Activated naive CD8-positive, alpha-beta T cell treated with anti-CD3 and anti-CD28 coated beads, Interleukin-2, amount 50 U/mL, for 16 hours (primary cell): ENCODE data around the gene PNLDC1.
"Not testable (repeated sequence)": the region's sequence is repeated elsewhere in the genome, so short reads cannot be mapped to it uniquely, and the experiment has no call there.

Experiments used
- DNase-seq: peaks from one replicate; pipeline ENCODE4 v3.0.0-alpha.2; 2020; ENCODE audit warnings: low read depth, low spot score

PNLDC1 gene

DNA sequence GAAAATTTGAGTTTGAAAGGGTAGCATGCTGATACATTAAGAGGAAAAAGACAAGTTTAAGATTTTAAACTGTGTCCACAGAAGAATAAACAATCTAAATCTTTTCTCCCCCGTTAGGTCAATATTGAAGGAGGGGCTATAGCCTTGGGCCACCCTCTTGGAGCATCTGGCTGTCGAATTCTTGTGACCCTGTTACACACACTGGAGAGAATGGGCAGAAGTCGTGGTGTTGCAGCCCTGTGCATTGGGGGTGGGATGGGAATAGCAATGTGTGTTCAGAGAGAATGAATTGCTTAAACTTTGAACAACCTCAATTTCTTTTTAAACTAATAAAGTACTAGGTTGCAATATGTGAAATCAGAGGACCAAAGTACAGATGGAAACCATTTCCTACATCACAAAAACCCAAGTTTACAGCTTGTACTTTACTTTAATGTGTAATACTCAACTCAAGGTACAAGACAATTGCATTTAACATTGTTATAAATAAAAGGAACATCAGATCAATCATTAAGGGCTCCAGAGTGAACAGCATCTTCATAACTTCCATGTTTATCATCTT, 21.5 kb upstream of the PNLDC1 start:
- no peak for DNase-seq

DNA sequence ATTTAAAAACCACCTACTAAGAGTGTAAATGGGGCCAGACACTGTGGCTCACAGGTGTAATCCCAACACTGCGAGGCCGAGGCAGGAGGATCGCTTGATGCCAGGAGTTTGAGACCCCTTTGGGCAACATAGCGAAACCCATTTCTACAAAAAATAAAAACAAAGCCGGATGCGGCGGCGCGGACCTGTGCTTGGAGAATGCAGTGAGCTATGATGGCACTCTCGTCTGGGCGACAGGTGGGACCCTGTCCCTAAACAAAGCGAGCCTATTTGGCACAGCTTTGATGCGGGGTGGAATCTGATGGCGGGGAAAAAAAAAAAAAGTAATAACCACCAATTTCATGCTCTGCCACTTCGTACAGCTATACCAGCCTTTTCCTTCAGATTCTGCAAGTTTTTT, 11.8 kb upstream of the PNLDC1 start:
- no peak for DNase-seq

DNA sequence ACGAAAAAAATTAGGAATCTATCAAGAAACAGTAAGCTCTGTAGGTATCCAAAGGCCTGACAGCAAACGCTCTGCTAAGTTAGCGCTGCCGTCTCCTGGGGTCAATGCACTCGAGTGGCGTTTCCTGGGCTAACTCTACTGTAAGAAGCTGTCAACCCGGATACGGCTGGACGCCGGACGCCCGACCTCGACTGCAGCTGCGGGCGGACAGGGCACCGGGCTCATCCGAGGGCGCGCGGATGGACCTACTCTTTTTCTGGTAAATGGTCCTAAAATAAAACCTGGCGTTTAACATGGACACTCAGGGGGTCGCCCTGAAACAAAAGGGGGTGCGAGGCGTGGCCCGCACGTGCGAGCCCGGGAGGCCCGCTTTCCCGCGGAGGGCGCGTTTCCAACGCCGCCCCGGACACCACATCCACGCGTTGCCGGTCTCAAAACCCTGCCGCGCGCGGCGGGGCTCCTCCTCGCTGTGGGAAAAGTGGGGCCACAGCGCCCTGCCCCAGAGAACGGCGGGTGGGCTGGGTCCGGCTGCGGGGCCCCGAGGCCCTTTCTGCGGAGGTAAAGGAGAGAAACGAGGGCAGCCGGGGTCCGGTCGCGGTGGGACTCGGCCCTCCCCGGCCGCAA, 11.2 kb upstream of the PNLDC1 start:
- no peak for DNase-seq

DNA sequence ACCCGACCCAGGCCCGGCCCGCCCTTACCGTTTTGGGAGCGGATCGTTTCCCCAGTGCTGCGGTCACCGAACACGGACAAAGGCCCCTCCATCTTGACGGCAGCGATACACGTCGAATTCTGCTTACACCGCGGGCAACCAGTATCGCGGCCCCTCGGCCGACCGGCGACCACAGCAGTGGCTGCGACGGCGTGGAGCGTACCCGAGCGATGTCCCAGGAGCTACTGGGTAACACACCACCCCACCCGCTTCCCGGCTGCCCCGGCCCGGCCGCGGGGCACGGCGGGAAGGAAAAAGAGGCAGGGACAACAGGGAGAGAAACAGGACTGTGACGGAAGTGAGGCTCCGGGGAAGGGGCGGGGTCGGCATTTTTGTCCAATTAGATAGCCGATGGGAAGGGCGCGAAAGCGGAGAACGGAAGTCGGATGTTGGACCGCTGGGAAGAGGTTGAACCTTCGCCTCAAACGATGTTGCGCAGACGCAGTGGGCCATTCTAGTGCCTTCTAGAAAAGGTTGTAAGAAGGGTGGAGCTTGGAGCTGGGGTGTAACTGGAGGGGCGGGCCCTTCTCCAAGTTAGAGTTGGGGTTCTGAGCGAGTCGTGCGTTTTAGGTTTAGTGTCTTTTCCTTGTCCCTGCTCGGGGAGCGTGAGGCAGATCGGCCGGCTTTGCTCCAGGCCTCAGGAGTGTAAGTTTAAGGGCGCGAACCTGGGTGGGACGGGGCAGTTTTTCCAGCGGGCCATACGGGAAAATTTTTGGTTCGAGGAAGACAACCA, 10.5 kb upstream of the PNLDC1 start, which contains the start of gene TCP1:
TSS of gene TCP1 (minus strand) at position 226 of the 772 bp plus-strand sequence. CDS start at position 92, 134 bp downstream.
- peak; percentile 98 for DNase-seq

DNA sequence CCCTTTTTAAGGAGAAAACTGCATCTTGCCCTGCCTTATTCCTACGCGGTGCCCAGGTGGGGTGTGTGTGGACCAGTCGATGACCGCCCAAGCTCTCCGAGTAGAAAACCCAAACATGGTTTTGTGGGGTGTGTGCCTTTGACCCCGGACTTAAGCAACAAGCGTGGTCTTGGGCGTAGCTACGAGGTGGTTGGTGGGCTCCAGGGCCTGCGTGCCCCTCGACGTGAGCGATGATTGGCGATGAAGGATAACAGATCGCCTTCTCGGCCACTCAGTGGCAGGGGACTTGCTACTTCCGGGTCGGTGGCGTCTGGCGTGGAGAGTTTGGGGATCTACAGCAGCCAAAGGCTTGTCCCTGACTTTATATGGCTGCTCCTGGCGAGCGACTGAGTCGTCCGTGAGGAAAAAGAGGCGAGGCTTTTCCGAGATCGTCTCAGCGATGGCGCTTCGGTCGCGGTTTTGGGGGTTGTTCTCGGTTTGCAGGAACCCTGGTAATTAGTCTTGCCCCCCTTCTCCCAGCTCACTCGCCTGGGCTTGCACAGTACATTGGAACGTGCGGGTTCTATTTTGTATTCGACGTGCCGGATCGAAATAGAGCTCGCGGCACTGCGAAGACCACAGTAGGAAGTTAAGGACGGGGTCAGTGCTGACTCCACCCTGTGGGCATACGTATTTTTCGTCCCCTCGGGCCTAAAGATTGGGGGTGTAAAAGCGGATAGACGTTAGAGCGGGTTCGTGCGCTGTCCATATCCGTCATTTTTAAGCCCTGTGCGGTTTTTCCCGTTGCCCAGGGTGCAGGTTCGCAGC, 9.7 kb upstream of the PNLDC1 start, which contains the start of gene MRPL18:
TSS of gene MRPL18 (plus strand) at position 319 of the 807 bp plus-strand sequence. CDS start at position 440, 121 bp downstream.
- peak; percentile 74 for DNase-seq

GRCh38 chr6:159790956-159791598, 9.0 kb upstream of the PNLDC1 start:
- no peak for DNase-seq

DNA sequence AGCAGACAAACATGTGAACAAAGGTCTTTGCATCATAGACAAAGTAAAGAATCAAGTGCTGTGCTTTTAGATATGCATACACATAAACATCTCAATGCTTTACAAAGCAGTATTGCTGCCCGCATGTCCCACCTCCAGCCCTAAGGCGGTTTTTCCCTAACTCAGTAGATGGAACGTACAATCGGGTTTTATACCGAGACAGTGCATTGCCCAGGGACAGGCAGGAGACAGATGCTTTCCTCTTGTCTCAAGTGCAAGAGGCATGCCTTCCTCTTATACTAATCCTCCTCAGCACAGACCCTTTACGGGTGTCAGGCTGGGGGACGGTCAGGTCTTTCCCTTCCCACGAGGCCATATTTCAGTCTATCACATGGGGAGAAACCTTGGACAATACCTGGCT, 5.1 kb upstream of the PNLDC1 start:
- DNase-seq, result not testable (repeated sequence)

- no peak for DNase-seq
These were observed 2.5 kb upstream of the PNLDC1 start for GRCh38 chr6:159797554-159797953.

GRCh38 chr6:159801935-159802334, 1.9 kb downstream of the PNLDC1 start:
- DNase-seq, result no peak

GRCh38 chr6:159804504-159804903, 4.4 kb downstream of the PNLDC1 start:
- DNase-seq, result no peak

GRCh38 chr6:159805440-159806020, 5.5 kb downstream of the PNLDC1 start:
- no peak for DNase-seq

GRCh38 chr6:159806021-159806458, 6.0 kb downstream of the PNLDC1 start:
- DNase-seq, result no peak

DNA sequence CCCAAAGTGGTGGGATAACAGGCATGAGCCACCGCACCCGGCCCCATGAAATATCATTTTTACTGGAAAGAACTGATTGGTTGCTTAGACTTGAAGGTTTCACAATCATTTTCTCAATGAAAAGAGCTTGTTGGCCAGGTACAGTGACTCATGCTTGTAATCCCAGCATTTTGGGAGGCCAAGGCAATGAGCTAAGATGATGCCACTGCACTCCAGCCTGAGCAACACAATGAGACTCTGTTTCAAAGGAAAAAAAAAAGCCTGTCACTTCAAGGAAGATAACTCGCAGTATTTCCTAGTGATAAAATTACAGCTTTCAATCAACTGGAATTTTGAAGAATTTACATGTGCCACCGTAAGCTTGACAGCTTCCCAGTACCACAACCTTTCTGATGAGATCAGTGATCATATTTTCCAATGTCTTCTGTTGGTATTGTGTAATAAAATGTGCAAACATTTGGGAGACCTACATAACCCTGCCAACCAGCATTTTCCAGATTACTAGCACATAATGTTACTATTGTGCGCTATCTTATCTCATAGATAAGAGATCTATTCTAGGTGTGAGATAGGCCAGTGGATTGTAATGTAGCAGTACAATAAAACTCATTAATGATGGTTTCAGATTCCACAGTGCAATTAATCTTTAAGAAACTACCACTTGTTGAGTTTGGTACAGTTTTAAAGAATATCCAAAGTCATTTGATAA, 7.2 kb downstream of the PNLDC1 start:
- no peak for DNase-seq

DNA sequence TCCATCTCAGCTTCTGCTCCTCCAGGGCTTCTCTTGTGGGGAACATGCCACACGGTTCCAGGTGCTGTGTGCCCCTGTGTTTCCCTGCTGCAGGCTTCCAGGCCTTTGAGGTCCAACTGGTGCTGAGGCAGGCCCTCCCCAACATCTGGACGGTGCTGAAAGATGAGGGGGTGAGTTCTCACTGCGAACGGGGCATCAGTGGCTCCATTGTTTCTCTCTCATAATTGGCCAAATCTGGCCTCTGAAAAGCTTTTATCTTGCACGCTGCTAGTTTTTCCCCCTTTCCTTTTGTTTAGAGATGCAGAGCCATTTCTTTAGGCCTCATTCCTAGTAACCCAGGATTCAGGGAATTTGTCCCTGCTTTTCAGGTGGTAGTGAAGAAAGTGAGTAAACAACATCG, 8.6 kb downstream of the PNLDC1 start:
- no peak for DNase-seq

DNA sequence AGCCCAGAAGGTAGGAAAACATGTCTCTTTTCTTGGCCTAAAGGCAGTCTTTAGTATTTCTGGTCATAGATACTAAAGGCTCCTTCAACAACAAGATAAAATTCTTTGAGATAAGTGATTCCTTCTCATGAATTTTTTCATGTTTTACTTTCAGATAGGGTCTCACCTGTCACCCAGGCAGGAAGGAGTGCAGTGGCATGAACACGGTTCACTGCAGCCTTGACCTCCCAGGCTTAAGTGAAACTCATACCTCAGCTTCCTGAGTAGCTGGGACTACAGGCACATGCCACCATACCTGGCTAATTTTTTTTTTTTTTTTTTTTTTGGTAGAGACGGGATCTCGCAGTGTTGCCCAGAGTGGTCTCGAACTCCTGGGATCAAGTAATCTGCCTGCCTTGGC, 9.1 kb downstream of the PNLDC1 start:
- no peak for DNase-seq

- no peak for DNase-seq
These were observed 13.7 kb downstream of the PNLDC1 start for GRCh38 chr6:159813781-159814180.

DNA sequence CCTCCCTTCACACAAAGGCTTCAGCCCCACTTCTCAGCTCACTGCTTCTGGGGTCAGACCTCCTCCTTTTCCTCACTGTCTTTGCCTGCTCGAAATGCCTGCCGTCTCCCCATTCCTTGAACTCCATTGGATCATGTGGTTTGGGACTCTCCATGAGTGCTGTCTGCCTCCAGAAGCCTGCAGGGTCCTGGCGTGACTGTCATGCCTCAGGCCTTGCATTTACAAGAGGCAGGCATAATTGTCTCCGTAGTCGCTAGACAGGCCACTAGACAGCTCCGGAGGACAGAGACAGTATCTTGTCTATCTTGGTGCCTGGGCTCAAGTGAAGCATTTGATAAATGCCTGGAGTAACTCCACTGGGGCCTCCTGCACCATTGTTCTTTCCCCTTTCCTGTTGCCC, 15.3 kb downstream of the PNLDC1 start:
- DNase-seq, result no peak

GRCh38 chr6:159816775-159817174, 16.7 kb downstream of the PNLDC1 start:
- DNase-seq, result not testable (repeated sequence)

DNA sequence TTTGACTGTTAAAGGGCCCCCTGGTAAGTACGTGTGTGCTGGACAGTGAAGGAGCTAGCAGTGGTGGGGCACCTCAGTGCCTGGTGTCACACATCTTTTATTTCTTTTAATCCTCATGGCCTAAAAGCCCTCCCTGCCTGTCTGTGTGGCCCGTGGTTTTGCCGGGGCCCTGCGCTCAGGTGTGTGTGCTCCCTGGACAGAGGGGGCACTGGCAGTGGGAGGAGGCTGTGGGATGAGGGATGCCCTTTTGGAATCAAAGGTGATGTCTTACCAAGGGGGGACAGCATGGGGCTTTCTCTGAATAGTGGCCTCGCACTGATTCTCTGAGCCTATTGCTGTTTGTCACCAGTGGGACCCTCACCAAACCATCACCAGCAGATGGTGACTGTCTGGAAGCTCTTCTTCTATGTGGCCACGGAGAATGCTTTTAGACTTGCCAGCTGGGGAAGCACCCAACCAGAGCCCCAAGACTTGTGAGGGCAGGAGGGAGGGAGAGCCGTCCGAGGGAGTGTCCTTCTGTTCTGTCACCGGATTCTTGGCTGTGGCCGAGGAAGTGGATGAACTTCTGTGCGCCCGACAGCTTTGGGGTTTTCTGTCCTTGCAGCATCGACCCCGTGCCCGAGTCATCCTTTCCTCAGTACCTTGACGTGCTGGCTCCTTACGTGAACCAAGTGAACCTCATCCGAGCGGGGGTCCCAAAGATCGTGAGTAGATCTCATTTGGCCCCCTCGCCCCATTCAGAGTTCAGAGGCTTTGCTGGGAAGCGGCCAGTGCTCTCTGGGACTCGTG, 18.1 kb downstream of the PNLDC1 start:
- no peak for DNase-seq

DNA sequence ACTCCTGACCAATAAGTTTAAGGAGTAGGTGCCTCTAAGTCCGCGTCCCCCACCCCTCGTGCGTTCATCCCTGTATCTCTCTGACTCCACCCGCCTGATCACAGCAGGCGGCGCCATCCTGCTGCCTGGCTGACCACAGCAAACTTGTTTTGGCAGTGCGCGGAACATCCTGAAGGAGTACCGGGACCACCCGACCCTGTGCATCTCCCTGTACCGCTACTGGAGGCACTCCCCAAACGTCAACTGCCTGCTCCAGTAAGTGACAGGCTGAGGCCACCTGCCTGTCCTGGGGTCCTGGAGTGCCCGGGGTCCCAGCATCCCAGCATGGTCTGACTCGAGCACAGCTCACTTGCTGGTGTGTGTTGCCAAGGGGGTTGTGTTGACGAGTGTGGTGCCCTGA, 19.0 kb downstream of the PNLDC1 start:
- DNase-seq, result no peak
